ENCODE measurements around the gene ARHGAP21. TPM values are rescaled to one million over a fixed set of nuclear protein-coding genes. Genes with fewer than 3 reads are reported as not detected.
"Not testable (repeated sequence)": the region's sequence is repeated elsewhere in the genome, so short reads cannot be mapped to it uniquely, and the experiment has no call there.

ARHGAP21 gene
- total RNA-seq, 1 experiment from 2014 or later: 70.1 TPM

GRCh38 chr10:24685958-24686540 lies 37.6 kb downstream of the ARHGAP21 start:
- DNase-seq (ENCODE audit: low read depth): peak; percentile 62

- no peak for DNase-seq (ENCODE audit: low read depth)
These were observed 40.1 kb downstream of the ARHGAP21 start for GRCh38 chr10:24683554-24683953.

- DNase-seq (ENCODE audit: low read depth): no peak
These were observed 42.1 kb downstream of the ARHGAP21 start for GRCh38 chr10:24681572-24682088.

- no peak for DNase-seq (ENCODE audit: low read depth)
These were observed 42.8 kb downstream of the ARHGAP21 start for GRCh38 chr10:24680647-24681524.

- DNase-seq (ENCODE audit: low read depth): no peak
These were observed 44.9 kb downstream of the ARHGAP21 start for GRCh38 chr10:24678757-24679156.

- DNase-seq (ENCODE audit: low read depth): no peak
These were observed 48.6 kb downstream of the ARHGAP21 start for GRCh38 chr10:24674892-24675632.

- no peak for DNase-seq (ENCODE audit: low read depth)
These were observed 52.6 kb downstream of the ARHGAP21 start for GRCh38 chr10:24670964-24671670.

GRCh38 chr10:24669285-24669852 lies 54.3 kb downstream of the ARHGAP21 start:
- DNase-seq (ENCODE audit: low read depth): no peak

GRCh38 chr10:24668247-24668646 lies 55.4 kb downstream of the ARHGAP21 start:
- no peak for DNase-seq (ENCODE audit: low read depth)

GRCh38 chr10:24664991-24665390 lies 58.7 kb downstream of the ARHGAP21 start:
- DNase-seq (ENCODE audit: low read depth): no peak

GRCh38 chr10:24661376-24661775 lies 62.3 kb downstream of the ARHGAP21 start:
- DNase-seq (ENCODE audit: low read depth): no peak

GRCh38 chr10:24658319-24658718 lies 65.4 kb downstream of the ARHGAP21 start:
- not testable (repeated sequence) for DNase-seq (ENCODE audit: low read depth)

- not testable (repeated sequence) for DNase-seq (ENCODE audit: low read depth)
These were observed 67.4 kb downstream of the ARHGAP21 start for GRCh38 chr10:24656326-24656725.

GRCh38 chr10:24652381-24652957 lies 71.2 kb downstream of the ARHGAP21 start:
- DNase-seq (ENCODE audit: low read depth): no peak

GRCh38 chr10:24651923-24652322 lies 71.8 kb downstream of the ARHGAP21 start:
- DNase-seq (ENCODE audit: low read depth): no peak

- no peak for DNase-seq (ENCODE audit: low read depth)
These were observed 72.9 kb downstream of the ARHGAP21 start for GRCh38 chr10:24650669-24651391.

- DNase-seq (ENCODE audit: low read depth): peak; percentile 37
These were observed 77.9 kb downstream of the ARHGAP21 start for GRCh38 chr10:24645784-24646183.

GRCh38 chr10:24645022-24645421 lies 78.7 kb downstream of the ARHGAP21 start:
- DNase-seq (ENCODE audit: low read depth): no peak

GRCh38 chr10:24643679-24644209 lies 79.9 kb downstream of the ARHGAP21 start:
- DNase-seq (ENCODE audit: low read depth): no peak

All from HT1080 (cell line).